K562 (cell line): ENCODE results near the gene ZNF792. TPM values are rescaled to one million over a fixed set of nuclear protein-coding genes. Genes with fewer than 3 reads are reported as not detected.

Experiments
- ARNT ChIP-seq, 2 experiments: fragments of 450-650 bp; IDR thresholded peaks; 2 replicates each; pipeline ENCODE4 v1.6.1; 2016; ENCODE audit warnings: mild to moderate bottlenecking in 1 of 2
- ATF6 ChIP-seq: sonication (generic); formaldehyde crosslinking; IDR thresholded peaks from 2 replicates; pipeline ENCODE4 v1.4.0; 2020; ENCODE audit warnings: mild to moderate bottlenecking, missing genetic modification reagents
- BACH1 ChIP-seq: fragments of 200-800 bp; sonication (Bioruptor generic); IDR thresholded peaks from 2 replicates; pipeline ENCODE4 v1.6.1; 2016; ENCODE audit warnings: missing genetic modification characterization, missing compliant biosample characterization
- CC2D1A ChIP-seq: fragments of 450-650 bp; IDR thresholded peaks from 2 replicates; pipeline ENCODE4 v1.6.1; 2017; ENCODE audit warnings: mild to moderate bottlenecking
- CREB3 ChIP-seq: fragments of 450-650 bp; conservative IDR thresholded peaks from 2 replicates; pipeline ENCODE4 v1.6.1; 2016; ENCODE audit warnings: missing genetic modification characterization, low read depth, mild to moderate bottlenecking, missing compliant biosample characterization, moderate library complexity
- CREM ChIP-seq: IDR thresholded peaks from 2 replicates; pipeline ENCODE4 v1.6.1; 2014; ENCODE audit warnings: antibody characterized with exemption, low read depth
- ELF1 ChIP-seq: fragments of 200-800 bp; sonication (Bioruptor generic); IDR thresholded peaks from 2 replicates; pipeline ENCODE4 v1.6.1; 2016; ENCODE audit warnings: missing genetic modification characterization, missing compliant biosample characterization
- FOXK2 ChIP-seq, 2 experiments: fragments of 450-650 bp; IDR thresholded peaks in 1 of 2; conservative IDR thresholded peaks in 1 of 2; 2 replicates each; pipeline ENCODE4 v1.6.1; 2016; ENCODE audit warnings: low read depth in 2 of 2, mild to moderate bottlenecking in 1 of 2
- FOXM1 ChIP-seq, 2 experiments: fragments of 450-650 bp in 1 of 2; sonication (generic) in 1 of 2; formaldehyde crosslinking in 1 of 2; IDR thresholded peaks; 2 replicates each; pipeline versions ENCODE4 v1.6.1 to v1.9.0; 2017 to 2022; ENCODE audit warnings: low read depth in 2 of 2, mild to moderate bottlenecking in 2 of 2, missing genetic modification reagents in 1 of 2, moderate library complexity in 1 of 2
- FOXP1 ChIP-seq: sonication (generic); formaldehyde crosslinking; IDR thresholded peaks from 2 replicates; pipeline ENCODE4 v1.8.0; 2022; ENCODE audit warnings: mild to moderate bottlenecking, missing genetic modification reagents
- GTF2A2 ChIP-seq: IDR thresholded peaks from 2 replicates; pipeline ENCODE4 v1.6.1; 2016; ENCODE audit warnings: mild to moderate bottlenecking, missing genetic modification characterization, missing compliant biosample characterization
- HDAC2 ChIP-seq: fragments of 450-650 bp; IDR thresholded peaks from 2 replicates; pipeline ENCODE4 v1.6.1; 2016; ENCODE audit warnings: mild to moderate bottlenecking
- MBD2 ChIP-seq: sonication (generic); IDR thresholded peaks from 2 replicates; pipeline ENCODE4 v1.6.1; 2016; ENCODE audit warnings: low read depth, borderline replicate concordance
- NFYB ChIP-seq: IDR thresholded peaks from 2 replicates; pipeline ENCODE4 v1.6.1; 2011; ENCODE audit warnings: mild to moderate bottlenecking, moderate library complexity; ENCODE audit not compliant: insufficient read length; ENCODE audit errors: extremely low read depth
- PHB2 ChIP-seq: fragments of 450-650 bp; IDR thresholded peaks from 2 replicates; pipeline ENCODE4 v1.6.1; 2017; ENCODE audit warnings: low read depth
- SNIP1 ChIP-seq: fragments of 450-650 bp; IDR thresholded peaks from 2 replicates; pipeline ENCODE4 v1.7.1; 2017; ENCODE audit warnings: low read depth, mild to moderate bottlenecking
- SUPT5H ChIP-seq: fragments of 450-650 bp; IDR thresholded peaks from 2 replicates; pipeline ENCODE4 v1.6.1; 2016
- TARDBP ChIP-seq: fragments of 450-650 bp; IDR thresholded peaks from 2 replicates; pipeline ENCODE4 v1.6.1; 2016
- TFAP4 ChIP-seq: sonication (generic); formaldehyde crosslinking; IDR thresholded peaks from 2 replicates; pipeline ENCODE4 v1.8.0; 2022; ENCODE audit warnings: missing genetic modification reagents, mild to moderate bottlenecking, moderate library complexity, borderline replicate concordance
- ZFP1 ChIP-seq: fragments of 450-650 bp; formaldehyde crosslinking; IDR thresholded peaks from 2 replicates; pipeline ENCODE4 v1.4.0; 2020; ENCODE audit warnings: mild to moderate bottlenecking, mixed read lengths
- ZHX1 ChIP-seq: fragments of 150-350 bp; conservative IDR thresholded peaks from 2 replicates; pipeline ENCODE4 v1.6.1; 2014; ENCODE audit warnings: low read length
- ZNF445 ChIP-seq: fragments of 250-450 bp; sonication (Bioruptor Pico); IDR thresholded peaks from 2 replicates; pipeline ENCODE4 v1.4.0; 2020; ENCODE audit warnings: low read depth, mild to moderate bottlenecking, moderate library complexity
- ZNF780A ChIP-seq: fragments of 250-450 bp; sonication (Bioruptor Pico); IDR thresholded peaks from 2 replicates; pipeline ENCODE4 v1.5.0; 2021; ENCODE audit warnings: mild to moderate bottlenecking
- ZZZ3 ChIP-seq: fragments of 450-650 bp; IDR thresholded peaks from 2 replicates; pipeline ENCODE4 v1.6.1; 2016; ENCODE audit warnings: antibody characterized with exemption, mild to moderate bottlenecking, moderate library complexity
- polyA plus RNA-seq, 8 experiments: library from polyadenylated mRNA; depleted of rRNA in 4 of 8; stranded (reverse) in 5 of 8; unstranded in 3 of 8; fragments of >200 nt; fragmentation: Nextera tagmentation in 2 of 8; fragmentation: Illumina TruSeq in 1 of 8; extraction: Ambion mirVana in 2 of 8; extraction: Trizol in 1 of 8; gene quantifications; 2 replicates each; pipeline versions ENCODE4 v1.2.1 to v1.2.3, GENCODE V29; 2011 to 2014; ENCODE audit warnings: inconsistent platforms in 1 of 8, missing spikeins in 1 of 8
- total RNA-seq, 7 experiments: library from RNA; depleted of rRNA in 6 of 7; stranded (reverse); fragments of >200 nt in 6 of 7; fragmentation: Illumina TruSeq in 2 of 7; extraction: Trizol in 2 of 7; gene quantifications; 2 replicates each; pipeline versions ENCODE4 v1.2.1 to v1.2.3, GENCODE V29; 2011 to 2021; ENCODE audit warnings: low replicate concordance in 1 of 7

Gene ZNF792
- total and polyA plus RNA-seq, 9 of the 15 experiments (the other 6 are each of a cell fraction or from before 2014, with no cell fraction given) = 3.3 to 16.5 (median 10.4) TPM

- 0 out of 2 replicates have a peak, but pooled peaks have one; percentile 54 for TF ChIP-seq ZHX1
- TF ChIP-seq ZFP1 (CRISPR knock-in tag) = no peak
- no peak for TF ChIP-seq BACH1 (tag)
- no peak for TF ChIP-seq ARNT (IDR thresholded peaks at IDR 0.05)
- no peak for TF ChIP-seq NFYB
- no peak for TF ChIP-seq CREB3
- TF ChIP-seq CREM = 0 out of 2 replicates have a peak, but pooled peaks have one; percentile 15
- no peak for TF ChIP-seq GTF2A2 (tag)
- TF ChIP-seq TARDBP = no peak
- no peak for TF ChIP-seq ZNF445 (CRISPR knock-in tag)
- no peak for TF ChIP-seq SUPT5H
- TF ChIP-seq ZZZ3 = no peak
- TF ChIP-seq CC2D1A = no peak
- TF ChIP-seq ZNF780A (CRISPR knock-in tag) = no peak
- no peak for TF ChIP-seq HDAC2
- no peak for TF ChIP-seq ELF1 (tag)
- TF ChIP-seq FOXM1 (IDR thresholded peaks at IDR 0.05; ENCODE audit: low read depth) = no peak
- TF ChIP-seq FOXM1 (CRISPR knock-in tag; IDR thresholded peaks at IDR 0.05; ENCODE audit: low read depth) = no peak
- TF ChIP-seq ATF6 (CRISPR knock-in tag) = no peak
- no peak for TF ChIP-seq FOXP1 (CRISPR knock-in tag)
- TF ChIP-seq SNIP1 = no peak
- TF ChIP-seq PHB2 = no peak
- no peak for TF ChIP-seq FOXK2 (conservative IDR thresholded peaks at IDR 0.05 in 1 of 2, IDR thresholded peaks at IDR 0.05 in 1 of 2; ENCODE audit: low read depth in 2 of 2)
- no peak for TF ChIP-seq MBD2
- no peak for TF ChIP-seq TFAP4 (CRISPR knock-in tag)
Measured at GRCh38 chr19:34979819-34980640, 16.0 kb upstream of the ZNF792 start (continued).
